ENCODE results near the gene EIF3F. TPM values are rescaled to one million over a fixed set of nuclear protein-coding genes. Genes with fewer than 3 reads are reported as not detected.

EIF3F gene
- total RNA-seq, 3 donors from 2014 or later, result 336 to 429 (median 342) TPM

DNA sequence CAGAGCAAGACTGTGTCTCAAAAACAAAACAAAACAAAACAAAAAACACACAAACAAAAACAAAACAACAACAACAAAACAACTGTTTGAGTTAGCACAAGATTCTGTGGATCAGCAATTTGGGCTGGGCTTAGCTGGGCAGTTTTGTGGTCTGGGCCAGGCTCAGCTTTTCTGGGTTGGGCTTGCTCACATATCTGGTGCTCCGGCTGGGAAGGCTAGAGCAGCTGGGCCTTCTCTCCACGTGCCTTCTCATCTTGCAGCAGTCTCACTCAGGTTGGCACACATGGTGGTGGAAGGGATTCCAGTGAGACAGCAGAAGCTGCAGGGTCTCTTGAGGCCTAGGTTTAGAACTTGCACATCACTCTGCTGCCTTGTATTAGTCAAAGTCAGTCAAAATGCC, 35.7 kb downstream of the EIF3F start:
- Mint-ChIP-seq H3K27me3 (ENCODE audit: low read depth) (peaks cover 23% of the 10 kb centered on the region), H3K4me1 (ENCODE audit: low read depth) (peaks cover 12% of the 10 kb centered on the region), H3K9me3 (no peaks in the 10 kb centered on the region), H3K4me3 (no peak overlapping the region), H3K36me3 (ENCODE audit: insufficient read depth) (no peaks in the 10 kb centered on the region)
- no peak for ATAC-seq
- DNase-seq, result no peak

DNA sequence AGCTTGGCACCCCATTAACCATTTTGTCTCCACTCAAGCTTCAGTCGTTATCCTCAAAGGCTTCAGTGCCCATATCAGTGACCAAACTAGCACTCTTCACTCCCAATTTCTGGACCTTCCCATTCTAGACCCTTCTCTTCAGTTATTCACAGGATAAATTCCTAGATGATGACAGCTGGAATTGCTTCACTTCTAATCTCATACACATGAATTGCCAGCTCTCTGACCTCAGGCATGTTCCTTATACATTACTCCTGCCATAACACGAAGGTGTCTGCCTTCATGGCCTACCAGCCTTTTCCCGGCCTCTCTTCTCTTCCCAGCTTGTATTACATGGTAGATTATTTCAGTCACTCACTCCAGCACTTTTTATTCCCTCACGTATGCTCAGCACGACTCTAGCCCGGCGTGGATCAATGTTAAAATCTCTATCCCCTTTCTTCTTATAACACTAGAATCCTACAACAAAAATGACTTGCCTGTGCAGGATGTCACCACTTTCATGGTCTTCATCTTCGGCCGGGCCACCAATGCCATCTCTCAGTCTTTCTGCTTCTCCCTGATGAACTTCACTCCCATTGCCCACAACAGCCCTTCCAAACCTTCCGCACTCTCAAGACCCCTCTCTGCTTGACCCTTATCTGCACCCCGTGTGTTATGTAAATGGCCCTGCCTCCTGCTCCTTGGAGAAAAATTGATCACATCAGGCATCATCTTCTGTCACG, 36.9 kb downstream of the EIF3F start:
- Mint-ChIP-seq H3K36me3 (ENCODE audit: insufficient read depth) (no peaks in the 10 kb centered on the region), H3K27me3 (ENCODE audit: low read depth) (peaks cover 16% of the 10 kb centered on the region), H3K4me3 (no peak overlapping the region), H3K4me1 (ENCODE audit: low read depth) (peaks cover 8% of the 10 kb centered on the region), H3K9me3 (no peaks in the 10 kb centered on the region)
- DNase-seq, result no peak
- ATAC-seq, result no peak

GRCh38 chr11:8025123-8025522, 38.0 kb downstream of the EIF3F start:
- Mint-ChIP-seq H3K9me3 (no peaks in the 10 kb centered on the region), H3K36me3 (ENCODE audit: insufficient read depth) (no peaks in the 10 kb centered on the region), H3K4me1 (ENCODE audit: low read depth) (peaks cover 5% of the 10 kb centered on the region), H3K27me3 (ENCODE audit: low read depth) (peaks cover 20% of the 10 kb centered on the region), H3K4me3 (no peak overlapping the region)
- DNase-seq (no peak), ATAC-seq (no peak)

DNA sequence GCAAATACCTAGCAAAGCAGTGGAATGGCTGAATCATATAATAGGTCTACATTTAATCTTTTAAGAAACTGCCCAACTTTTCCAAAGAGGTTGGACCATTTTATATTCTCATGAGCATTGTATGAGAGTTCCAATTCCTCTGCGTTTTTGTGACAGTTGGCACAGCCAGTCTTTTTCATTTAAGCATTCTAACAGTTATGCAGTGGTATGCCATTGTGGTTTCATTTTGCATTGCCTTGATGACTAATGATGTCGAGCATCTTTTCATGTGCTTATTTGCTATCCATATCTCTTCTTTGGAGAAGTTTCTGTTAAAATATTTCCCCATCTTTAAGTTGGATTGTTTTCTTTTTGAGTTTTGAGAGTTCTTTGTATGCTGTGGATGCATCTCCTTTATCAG, 38.7 kb downstream of the EIF3F start:
- ATAC-seq, result peak in 1 of 2 donors; percentile 52
- no peak overlapping the region for H3K4me3 Mint-ChIP-seq
- no peaks in the 10 kb centered on the region for H3K36me3 Mint-ChIP-seq (ENCODE audit: insufficient read depth)
- peaks cover 15% of the 10 kb centered on the region for H3K27me3 Mint-ChIP-seq (ENCODE audit: low read depth)
- H3K4me1 Mint-ChIP-seq (ENCODE audit: low read depth), result no peaks in the 10 kb centered on the region
- no peaks in the 10 kb centered on the region for H3K9me3 Mint-ChIP-seq
- DNase-seq, result no peak

DNA sequence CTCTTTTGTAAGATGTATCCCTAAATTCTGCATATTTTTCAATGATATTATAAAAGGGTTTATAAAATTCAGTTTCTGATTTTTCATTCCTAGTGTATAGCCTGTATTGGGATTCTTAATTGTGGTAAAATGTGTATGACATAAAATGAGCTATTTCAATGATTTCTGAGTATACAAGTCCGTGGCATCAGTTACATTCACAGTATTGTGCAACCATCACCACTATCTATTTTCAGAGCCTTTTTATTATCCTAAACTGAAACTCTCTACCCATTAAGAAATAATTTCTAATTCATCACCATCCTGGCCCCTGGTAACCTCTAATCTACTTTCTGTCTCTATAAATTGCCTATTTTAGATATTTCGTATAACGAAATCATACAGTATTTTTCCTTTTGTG, 39.8 kb downstream of the EIF3F start:
- H3K36me3 Mint-ChIP-seq (ENCODE audit: insufficient read depth), result no peaks in the 10 kb centered on the region
- ATAC-seq, result no peak

GRCh38 chr11:8028766-8029165, 41.6 kb downstream of the EIF3F start:
- Mint-ChIP-seq H3K9me3 (no peaks in the 10 kb centered on the region), H3K27me3 (ENCODE audit: low read depth) (peaks cover 23% of the 10 kb centered on the region), H3K4me1 (ENCODE audit: low read depth) (peaks cover 2% of the 10 kb centered on the region), H3K4me3 (no peak overlapping the region), H3K36me3 (ENCODE audit: insufficient read depth) (no peaks in the 10 kb centered on the region)
- ATAC-seq, result no peak
- DNase-seq, result no peak

More for the DNA sequence above, 39.8 kb downstream of the EIF3F start:
- Mint-ChIP-seq H3K4me1 (ENCODE audit: low read depth) (no peaks in the 10 kb centered on the region), H3K9me3 (no peaks in the 10 kb centered on the region), H3K27me3 (ENCODE audit: low read depth) (peaks cover 17% of the 10 kb centered on the region), H3K4me3 (no peak overlapping the region)
- DNase-seq, result no peak

GRCh38 chr11:8030526-8031247, 43.5 kb downstream of the EIF3F start:
- H3K4me3 Mint-ChIP-seq, result no peak overlapping the region
- no peaks in the 10 kb centered on the region for H3K36me3 Mint-ChIP-seq (ENCODE audit: insufficient read depth)
- no peaks in the 10 kb centered on the region for H3K9me3 Mint-ChIP-seq
- H3K4me1 Mint-ChIP-seq (ENCODE audit: low read depth), result peaks cover 2% of the 10 kb centered on the region
- peaks cover 26% of the 10 kb centered on the region for H3K27me3 Mint-ChIP-seq (ENCODE audit: low read depth)
- ATAC-seq (no peak), DNase-seq (no peak)

GRCh38 chr11:8031248-8032115, 44.3 kb downstream of the EIF3F start:
- ATAC-seq, result no peak
- no peak for DNase-seq
- H3K4me1 Mint-ChIP-seq (ENCODE audit: low read depth), result peaks cover 2% of the 10 kb centered on the region
- H3K36me3 Mint-ChIP-seq (ENCODE audit: insufficient read depth), result no peaks in the 10 kb centered on the region
- no peaks in the 10 kb centered on the region for H3K9me3 Mint-ChIP-seq
- peaks cover 26% of the 10 kb centered on the region for H3K27me3 Mint-ChIP-seq (ENCODE audit: low read depth)
- H3K4me3 Mint-ChIP-seq, result no peak overlapping the region

DNA sequence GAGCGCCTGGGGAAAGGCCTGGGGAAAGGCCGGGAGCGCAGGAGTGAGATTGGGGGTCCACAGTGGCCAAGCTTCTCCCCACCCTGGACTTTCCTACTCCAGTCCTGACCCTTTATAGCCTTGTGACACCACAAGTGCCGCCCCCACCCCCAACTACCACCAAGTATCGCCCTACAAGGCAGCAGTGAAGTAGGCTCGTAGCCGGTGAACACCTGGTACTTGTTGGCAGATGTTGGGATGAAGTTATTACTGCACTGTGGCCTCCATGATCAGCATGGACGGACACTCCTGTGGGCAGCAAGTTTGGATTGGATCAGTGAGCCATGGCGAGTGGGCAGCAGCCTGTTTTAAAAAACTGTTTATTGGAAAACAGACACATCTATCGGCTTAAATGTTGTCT, 45.0 kb downstream of the EIF3F start:
- Mint-ChIP-seq H3K4me3 (no peak overlapping the region), H3K27me3 (ENCODE audit: low read depth) (peaks cover 26% of the 10 kb centered on the region), H3K36me3 (ENCODE audit: insufficient read depth) (no peaks in the 10 kb centered on the region), H3K4me1 (ENCODE audit: low read depth) (peaks cover 2% of the 10 kb centered on the region), H3K9me3 (no peaks in the 10 kb centered on the region)
- DNase-seq (no peak), ATAC-seq (no peak)

DNA sequence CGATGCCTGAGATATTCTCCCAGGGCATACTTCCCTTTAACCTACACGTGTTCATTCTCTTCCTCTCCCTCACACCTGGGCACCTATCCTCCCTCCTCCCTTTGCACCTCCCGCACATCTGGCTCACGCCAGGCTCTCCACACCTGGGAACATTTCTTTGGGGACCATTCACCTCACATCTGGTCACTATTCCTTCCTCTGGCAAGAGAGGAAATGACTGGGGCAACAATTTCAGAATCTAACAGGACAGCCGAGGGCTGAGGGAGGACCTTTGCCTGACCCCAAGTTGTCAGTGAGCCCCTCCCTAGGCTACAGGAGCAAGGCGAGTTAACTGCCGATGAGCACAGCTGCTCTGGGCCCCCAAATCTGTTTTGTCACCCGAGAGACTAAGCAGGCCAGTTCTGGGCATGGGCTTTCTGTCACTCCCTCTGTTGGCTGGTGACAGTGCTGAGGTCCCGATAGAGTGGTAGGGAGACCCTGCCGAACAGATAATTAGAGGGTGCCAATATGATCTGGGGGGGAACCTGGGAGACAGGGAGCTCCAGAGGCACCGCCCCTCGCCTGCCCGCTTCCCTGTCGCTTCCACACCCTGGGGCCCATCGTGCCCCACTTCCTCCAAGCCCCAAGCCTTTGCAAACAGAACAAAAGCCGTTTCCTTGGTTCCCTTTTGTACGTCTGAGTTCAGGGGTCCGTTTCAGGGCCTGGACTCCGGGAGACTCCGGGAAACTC, 45.6 kb downstream of the EIF3F start:
- Mint-ChIP-seq H3K4me1 (ENCODE audit: low read depth) (peaks cover 2% of the 10 kb centered on the region), H3K9me3 (no peaks in the 10 kb centered on the region), H3K36me3 (ENCODE audit: insufficient read depth) (no peaks in the 10 kb centered on the region), H3K27me3 (ENCODE audit: low read depth) (peaks cover 26% of the 10 kb centered on the region), H3K4me3 (no peak overlapping the region)
- ATAC-seq, result peak; percentile 10 to 23
- DNase-seq, result no peak

DNA sequence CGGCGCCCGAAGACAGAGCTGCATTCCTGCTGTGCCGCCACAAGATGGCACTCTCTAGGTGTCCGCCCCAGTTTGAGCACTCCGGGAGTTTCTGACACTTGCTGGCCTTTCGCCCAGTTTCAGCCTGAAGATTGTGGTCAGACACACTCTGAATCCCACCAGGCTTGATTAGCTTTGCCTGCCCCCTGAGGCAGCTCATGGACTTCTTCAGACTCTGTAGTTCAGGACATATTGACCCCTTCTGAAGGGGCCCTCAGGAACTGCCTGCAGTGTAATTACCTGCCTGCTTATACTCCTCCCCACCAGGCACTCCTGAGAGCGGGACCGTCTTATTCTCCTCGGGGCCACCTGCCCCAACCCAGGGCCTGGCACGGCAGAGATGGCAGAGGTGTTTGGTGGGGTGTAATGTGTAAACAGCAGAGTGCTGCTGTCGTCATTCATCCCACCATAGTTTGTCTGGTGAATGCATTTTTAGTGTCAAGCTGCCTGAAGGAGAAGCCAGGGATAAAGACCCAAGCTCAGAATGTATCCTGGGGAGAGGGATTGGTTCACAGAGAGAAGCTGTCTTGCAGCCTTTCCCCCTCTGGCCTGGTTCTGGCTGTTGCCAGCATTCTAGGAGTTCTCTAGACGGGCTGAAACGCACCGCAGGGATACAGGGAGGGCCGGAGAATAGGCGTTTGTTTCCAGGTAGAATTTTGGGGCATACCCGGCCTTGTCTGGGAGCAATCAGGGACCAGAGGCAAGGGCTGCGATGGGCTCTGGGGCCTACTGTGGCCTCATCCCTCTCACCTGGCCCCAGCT, 46.4 kb downstream of the EIF3F start:
- Mint-ChIP-seq H3K4me1 (ENCODE audit: low read depth) (peaks cover 2% of the 10 kb centered on the region), H3K4me3 (no peak overlapping the region), H3K36me3 (ENCODE audit: insufficient read depth) (no peaks in the 10 kb centered on the region), H3K27me3 (ENCODE audit: low read depth) (peaks cover 26% of the 10 kb centered on the region), H3K9me3 (no peaks in the 10 kb centered on the region)
- ATAC-seq, result peak; percentile 83 to 85
- DNase-seq, result peak; percentile 26

DNA sequence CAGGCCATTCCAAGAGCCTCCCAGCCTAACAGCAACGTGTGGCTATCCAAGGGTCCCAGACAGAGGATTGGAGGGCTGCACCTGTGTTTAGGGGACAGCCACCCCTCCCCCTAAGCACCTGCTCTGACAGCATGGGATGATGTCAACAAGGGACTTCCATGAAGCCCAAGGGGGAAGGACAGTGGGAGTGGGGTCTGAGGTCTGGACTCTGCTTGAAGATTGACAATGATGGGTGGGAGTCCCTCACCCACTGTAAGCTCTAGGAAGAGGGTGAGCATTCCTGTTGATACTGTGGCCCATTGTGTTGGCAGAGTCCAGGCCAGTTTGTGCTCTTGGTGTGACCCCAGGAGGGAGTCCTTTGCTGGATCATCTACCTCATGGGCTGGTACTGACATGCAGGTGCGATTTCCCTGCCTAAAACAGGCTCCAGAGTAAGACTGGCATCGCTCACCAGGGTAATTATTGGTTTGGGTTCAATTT, 47.0 kb downstream of the EIF3F start:
- Mint-ChIP-seq H3K27me3 (ENCODE audit: low read depth) (peaks cover 26% of the 10 kb centered on the region), H3K9me3 (no peaks in the 10 kb centered on the region), H3K4me3 (no peak overlapping the region), H3K4me1 (ENCODE audit: low read depth) (peaks cover 2% of the 10 kb centered on the region), H3K36me3 (ENCODE audit: insufficient read depth) (no peaks in the 10 kb centered on the region)
- DNase-seq (no peak), ATAC-seq (no peak)

DNA sequence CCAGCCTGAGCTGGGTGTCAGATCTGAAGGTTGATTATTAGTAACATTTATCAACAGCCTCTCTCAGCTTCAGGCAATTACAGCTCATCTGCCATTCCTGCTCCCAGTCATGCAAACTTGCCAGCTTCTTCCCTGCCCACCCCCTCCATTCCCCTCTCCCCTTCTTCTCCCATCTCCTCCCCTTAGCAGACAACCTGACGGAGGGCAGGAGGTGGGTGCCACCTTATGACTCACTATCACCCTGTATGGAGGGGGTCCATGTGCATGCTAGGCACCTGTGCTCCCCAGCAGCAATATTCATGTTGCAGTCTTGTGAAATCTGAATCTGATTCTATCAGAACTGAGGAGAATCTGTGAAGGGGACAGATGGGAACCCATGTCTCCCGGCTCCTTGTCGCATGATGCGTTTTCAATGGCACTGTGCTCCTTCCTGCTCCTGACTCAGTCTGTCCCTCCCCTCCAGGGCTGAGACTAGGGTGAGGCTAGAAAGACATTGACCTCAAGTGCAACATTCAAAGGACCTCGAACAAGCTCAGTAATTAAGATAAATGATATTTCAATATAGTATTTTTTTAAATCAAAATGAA, 47.6 kb downstream of the EIF3F start:
- H3K27me3 Mint-ChIP-seq (ENCODE audit: low read depth), result peaks cover 24% of the 10 kb centered on the region
- ATAC-seq, result no peak
- peaks cover 2% of the 10 kb centered on the region for H3K4me1 Mint-ChIP-seq (ENCODE audit: low read depth)
- H3K4me3 Mint-ChIP-seq, result no peak overlapping the region
- H3K36me3 Mint-ChIP-seq (ENCODE audit: insufficient read depth), result no peaks in the 10 kb centered on the region
- no peak for DNase-seq
- H3K9me3 Mint-ChIP-seq, result no peaks in the 10 kb centered on the region

Measured in activated T-cell treated with anti-CD3 and anti-CD28 coated beads, Interleukin-2, amount 50 U/mL, for 4 hours (primary cell).